A549 (cell line): ENCODE data around the gene CFHR4.

Experiments
- BHLHE40 ChIP-seq: IDR thresholded peaks from 2 replicates; pipeline ENCODE4 v1.6.1; 2012; ENCODE audit warnings: low read depth, low read length, inconsistent platforms
- CTCF ChIP-seq: fragments of >200 bp; sonication (Bioruptor Twin); formaldehyde crosslinking; IDR thresholded peaks from 3 replicates; pipeline ENCODE4 v1.5.1; 2016
- ELK1 ChIP-seq: fragments of 150-350 bp; IDR thresholded peaks from 2 replicates; pipeline ENCODE4 v1.6.1; 2014; ENCODE audit warnings: low read depth, mild to moderate bottlenecking, low read length
- EP300 ChIP-seq, 2 experiments: fragments of >200 bp; sonication (Bioruptor Twin); formaldehyde crosslinking; IDR thresholded peaks; 2 replicates in 1 of 2; 3 replicates in 1 of 2; pipeline ENCODE4 v1.6.1; 2016 to 2017
- HDAC2 ChIP-seq: fragments of 200-600 bp; sonication (generic); IDR thresholded peaks from 2 replicates; pipeline ENCODE4 v1.6.1; 2016
- MAX ChIP-seq: IDR thresholded peaks from 2 replicates; pipeline ENCODE4 v1.6.1; 2012
- MAZ ChIP-seq: fragments of 150-350 bp; IDR thresholded peaks from 2 replicates; pipeline ENCODE4 v1.6.1; 2014; ENCODE audit warnings: antibody characterized with exemption, low read depth, low read length, borderline replicate concordance
- PBX3 ChIP-seq: IDR thresholded peaks from 2 replicates; pipeline ENCODE4 v1.6.1; 2012
- POLR2A ChIP-seq: IDR thresholded peaks from 2 replicates; pipeline ENCODE4 v1.6.1; 2012; ENCODE audit warnings: mild to moderate bottlenecking, low read length
- RAD21 ChIP-seq, 2 experiments: fragments of >200 bp in 1 of 2; sonication (Bioruptor Twin) in 1 of 2; formaldehyde crosslinking in 1 of 2; IDR thresholded peaks in 1 of 2; conservative IDR thresholded peaks in 1 of 2; 2 replicates in 1 of 2; 3 replicates in 1 of 2; pipeline ENCODE4 v1.6.1; 2012 to 2018; ENCODE audit warnings: inconsistent platforms in 1 of 2
- RCOR1 ChIP-seq: fragments of 150-350 bp; IDR thresholded peaks from 2 replicates; pipeline ENCODE4 v1.6.1; 2014; ENCODE audit warnings: antibody characterized with exemption, low read length, low read depth
- REST ChIP-seq: fragments of 200-600 bp; sonication (generic); IDR thresholded peaks from 2 replicates; pipeline ENCODE4 v1.6.1; 2016; ENCODE audit warnings: antibody characterized with exemption, mild to moderate bottlenecking, moderate library complexity
- USF2 ChIP-seq: fragments of 450-650 bp; IDR thresholded peaks from 2 replicates; pipeline ENCODE4 v1.6.1; 2014; ENCODE audit warnings: antibody characterized with exemption
- ZNF302 ChIP-seq: fragments of 250-450 bp; sonication (Bioruptor Pico); IDR thresholded peaks from 2 replicates; pipeline ENCODE4 v1.9.0; 2021; ENCODE audit warnings: inconsistent platforms, mild to moderate bottlenecking, moderate library complexity

- no peak for TF ChIP-seq CTCF
- TF ChIP-seq PBX3 = no peak
- TF ChIP-seq MAX = no peak
- TF ChIP-seq RCOR1 = no peak
- TF ChIP-seq POLR2A = no peak
- no peak for TF ChIP-seq BHLHE40
- no peak for TF ChIP-seq ELK1
- TF ChIP-seq HDAC2 = no peak
- TF ChIP-seq EP300 (IDR thresholded peaks at IDR 0.05) = no peak
- TF ChIP-seq ZNF302 (CRISPR knock-in tag) = no peak
- TF ChIP-seq REST = no peak
- no peak for TF ChIP-seq USF2
- no peak for TF ChIP-seq MAZ
- no peak for TF ChIP-seq RAD21 (conservative IDR thresholded peaks at IDR 0.05 in 1 of 2, IDR thresholded peaks at IDR 0.05 in 1 of 2)
Observed at GRCh38 chr1:196861429-196861828, 26.4 kb upstream of the CFHR4 start.
